Prostate gland (tissue), 2 donors: ENCODE results near the gene NUP50. TPM values are rescaled to one million over a fixed set of nuclear protein-coding genes. Genes with fewer than 3 reads are reported as not detected.
A peak's percentile ranks its signal among the peaks of the same experiment; 100 is the strongest.

Experiments used
- DNase-seq: peaks from one replicate; pipeline ENCODE4 v3.0.0-alpha.2; 2019; ENCODE audit warnings: low spot score
- H3K27ac ChIP-seq, 2 donors: fragments of 200-600 bp; sonication (generic); 2 replicates each; pipeline ENCODE4 v1.5.1; 2017 to 2019
- H3K27me3 ChIP-seq: fragments of 200-600 bp; sonication (generic); replicated peaks from 2 replicates; pipeline ENCODE4 v1.5.1; 2019; ENCODE audit not compliant: insufficient read depth
- H3K36me3 ChIP-seq, 2 donors: fragments of 200-600 bp; sonication (generic); 1 replicate in 1 of 2; 2 replicates in 1 of 2; pipeline versions ENCODE4 v1.5.1 to v1.8.1; 2017 to 2019
- H3K4me1 ChIP-seq: fragments of 200-600 bp; sonication (generic); replicated peaks from 2 replicates; pipeline ENCODE4 v1.5.1; 2019
- H3K4me3 ChIP-seq, 2 donors: fragments of 200-600 bp; sonication (generic); 2 replicates each; pipeline ENCODE4 v1.5.1; 2017 to 2019
- H3K9me3 ChIP-seq: fragments of 200-600 bp; sonication (generic); 2 replicates; pipeline ENCODE4 v1.5.1; 2017
- POLR2A ChIP-seq: fragments of 450-650 bp; IDR thresholded peaks from one replicate; pipeline ENCODE4 v1.6.1; 2016; ENCODE audit warnings: antibody characterized with exemption, mild to moderate bottlenecking
- POLR2AphosphoS5 ChIP-seq: sonication (generic); formaldehyde crosslinking; IDR thresholded peaks from one replicate; pipeline ENCODE4 v1.6.1; 2017; ENCODE audit warnings: antibody characterized with exemption
- WGBS: methylation state at CpG from one replicate; pipeline ENCODE4 v1.1.5; 2018; 5-methylcytosine and 5-hydroxymethylcytosine counted together
- intact Hi-C: fragments of 100-400 bp; cut with DNase I; formaldehyde crosslinking; loops from one replicate; pipeline ENCODE4 v1.14.2; 2022
- total RNA-seq, 2 donors: library from RNA; depleted of rRNA; stranded (reverse); fragments of >200 nt; gene quantifications; one replicate each; pipeline ENCODE4 v1.1.0, GENCODE V29; 2016
- TF ChIP-seq, protein P1 (sequence below), 4 experiments: fragments of 200-600 bp in 2 of 4; fragments of 450-650 bp in 2 of 4; sonication (generic) in 2 of 4; IDR thresholded peaks; 1 replicate in 3 of 4; 2 replicates in 1 of 4; pipeline ENCODE4 v1.5.1; 2016 to 2019; ENCODE audit warnings: antibody characterized with exemption in 4 of 4, mild to moderate bottlenecking in 2 of 4, moderate library complexity in 2 of 4

Gene NUP50
- total RNA-seq, 2 donors from 2014 or later, result 51.4 to 101 TPM

DNA sequence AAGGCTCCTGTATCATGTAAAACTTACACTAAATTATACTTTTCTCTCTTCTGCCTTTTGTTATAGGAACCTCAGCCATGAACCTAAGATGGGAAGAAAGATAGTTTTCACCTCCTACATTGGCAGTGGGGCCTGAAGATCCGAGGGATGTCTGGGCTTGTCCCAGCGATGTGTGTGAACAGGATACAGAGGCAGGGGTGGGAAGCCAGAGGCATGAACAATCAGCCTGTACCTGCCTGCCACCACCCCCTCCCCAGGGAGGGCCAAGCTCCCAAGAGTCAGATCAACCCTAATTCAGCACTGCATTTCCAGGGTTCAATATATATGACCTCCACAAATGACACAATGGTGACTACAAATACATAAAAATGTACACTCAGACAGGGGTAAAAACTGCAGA is 67.6 kb downstream of the NUP50 start:
- H3K4me3 ChIP-seq, result no peak overlapping the region
- TF ChIP-seq, protein P1, sequence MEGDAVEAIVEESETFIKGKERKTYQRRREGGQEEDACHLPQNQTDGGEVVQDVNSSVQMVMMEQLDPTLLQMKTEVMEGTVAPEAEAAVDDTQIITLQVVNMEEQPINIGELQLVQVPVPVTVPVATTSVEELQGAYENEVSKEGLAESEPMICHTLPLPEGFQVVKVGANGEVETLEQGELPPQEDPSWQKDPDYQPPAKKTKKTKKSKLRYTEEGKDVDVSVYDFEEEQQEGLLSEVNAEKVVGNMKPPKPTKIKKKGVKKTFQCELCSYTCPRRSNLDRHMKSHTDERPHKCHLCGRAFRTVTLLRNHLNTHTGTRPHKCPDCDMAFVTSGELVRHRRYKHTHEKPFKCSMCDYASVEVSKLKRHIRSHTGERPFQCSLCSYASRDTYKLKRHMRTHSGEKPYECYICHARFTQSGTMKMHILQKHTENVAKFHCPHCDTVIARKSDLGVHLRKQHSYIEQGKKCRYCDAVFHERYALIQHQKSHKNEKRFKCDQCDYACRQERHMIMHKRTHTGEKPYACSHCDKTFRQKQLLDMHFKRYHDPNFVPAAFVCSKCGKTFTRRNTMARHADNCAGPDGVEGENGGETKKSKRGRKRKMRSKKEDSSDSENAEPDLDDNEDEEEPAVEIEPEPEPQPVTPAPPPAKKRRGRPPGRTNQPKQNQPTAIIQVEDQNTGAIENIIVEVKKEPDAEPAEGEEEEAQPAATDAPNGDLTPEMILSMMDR (IDR thresholded peaks at IDR 0.05), result no peak
- TF ChIP-seq POLR2AphosphoS5, result peak; percentile 23
- peaks cover 3% of the 10 kb centered on the region for H3K4me1 ChIP-seq
- 43% methylated on average over 2 of the region's 2 CpGs for WGBS
- H3K36me3 ChIP-seq, result no peaks in the 10 kb centered on the region
- no peaks in the 10 kb centered on the region for H3K9me3 ChIP-seq
- intact Hi-C loops, result no loop called here
- no peak for DNase-seq
- H3K27me3 ChIP-seq, result no peaks in the 10 kb centered on the region
- H3K27ac ChIP-seq, result no peak overlapping the region

DNA sequence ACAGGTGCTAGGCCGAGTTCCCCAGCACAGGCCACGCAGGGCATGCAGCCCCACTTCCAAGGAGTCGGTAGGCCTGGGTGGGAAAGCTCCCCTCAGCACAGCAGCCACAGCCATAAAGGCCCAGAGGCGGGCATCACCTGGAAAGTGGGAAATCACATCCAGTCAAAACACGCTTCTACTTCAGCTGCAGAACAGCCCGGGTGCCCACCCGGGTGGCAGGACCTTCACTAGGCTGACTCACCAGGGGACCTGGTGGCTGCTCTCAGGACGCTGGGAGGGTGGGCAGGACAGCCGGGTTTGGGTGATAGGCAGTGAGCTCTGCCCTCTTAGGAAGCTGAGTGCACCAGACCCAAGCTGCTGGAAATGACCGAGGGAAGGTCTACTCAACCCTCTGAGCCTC is 69.7 kb downstream of the NUP50 start:
- WGBS, result 85% methylated on average over 10 of the region's 10 CpGs

DNA sequence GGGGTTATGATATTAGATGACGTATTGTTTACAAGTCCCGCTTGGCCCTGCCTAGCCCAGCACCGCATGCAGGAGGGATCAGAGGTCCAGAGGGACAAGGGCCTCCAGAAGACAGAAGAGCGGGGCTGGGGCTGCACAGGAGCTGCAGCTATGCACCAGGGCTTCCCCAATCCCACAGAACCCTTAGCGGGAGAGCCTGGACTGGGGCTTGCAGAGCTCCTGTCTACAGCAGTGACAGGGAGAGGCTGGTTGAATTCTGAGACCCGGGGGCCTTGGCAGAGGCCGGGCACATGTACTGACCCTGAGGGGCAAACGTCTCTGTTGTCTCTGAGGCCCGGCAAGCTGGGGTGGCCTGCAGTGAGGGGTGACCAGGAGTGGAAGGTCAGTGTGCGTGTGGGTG is 70.1 kb downstream of the NUP50 start:
- DNase-seq, result no peak
- no peaks in the 10 kb centered on the region for H3K4me1 ChIP-seq
- intact Hi-C loops, result no loop called here
- TF ChIP-seq, protein P1 (IDR thresholded peaks at IDR 0.05), result no peak
- TF ChIP-seq POLR2AphosphoS5 (no peak), POLR2A (no peak)
- H3K4me3 ChIP-seq, result no peak overlapping the region
- no peak overlapping the region for H3K27ac ChIP-seq
- H3K9me3 ChIP-seq, result no peaks in the 10 kb centered on the region
- 93% methylated on average over 9 of the region's 10 CpGs for WGBS
- no peaks in the 10 kb centered on the region for H3K36me3 ChIP-seq
- no peaks in the 10 kb centered on the region for H3K27me3 ChIP-seq

More for the DNA sequence above, 69.7 kb downstream of the NUP50 start:
- Histone ChIP-seq H3K4me1 (no peaks in the 10 kb centered on the region), H3K9me3 (no peaks in the 10 kb centered on the region), H3K27me3 (no peaks in the 10 kb centered on the region), H3K27ac (no peak overlapping the region), H3K4me3 (no peak overlapping the region), H3K36me3 (no peaks in the 10 kb centered on the region)
- intact Hi-C loops, result no loop called here
- no peak for DNase-seq
- TF ChIP-seq POLR2A, result no peak
- TF ChIP-seq, protein P1 (IDR thresholded peaks at IDR 0.05), result no peak

DNA sequence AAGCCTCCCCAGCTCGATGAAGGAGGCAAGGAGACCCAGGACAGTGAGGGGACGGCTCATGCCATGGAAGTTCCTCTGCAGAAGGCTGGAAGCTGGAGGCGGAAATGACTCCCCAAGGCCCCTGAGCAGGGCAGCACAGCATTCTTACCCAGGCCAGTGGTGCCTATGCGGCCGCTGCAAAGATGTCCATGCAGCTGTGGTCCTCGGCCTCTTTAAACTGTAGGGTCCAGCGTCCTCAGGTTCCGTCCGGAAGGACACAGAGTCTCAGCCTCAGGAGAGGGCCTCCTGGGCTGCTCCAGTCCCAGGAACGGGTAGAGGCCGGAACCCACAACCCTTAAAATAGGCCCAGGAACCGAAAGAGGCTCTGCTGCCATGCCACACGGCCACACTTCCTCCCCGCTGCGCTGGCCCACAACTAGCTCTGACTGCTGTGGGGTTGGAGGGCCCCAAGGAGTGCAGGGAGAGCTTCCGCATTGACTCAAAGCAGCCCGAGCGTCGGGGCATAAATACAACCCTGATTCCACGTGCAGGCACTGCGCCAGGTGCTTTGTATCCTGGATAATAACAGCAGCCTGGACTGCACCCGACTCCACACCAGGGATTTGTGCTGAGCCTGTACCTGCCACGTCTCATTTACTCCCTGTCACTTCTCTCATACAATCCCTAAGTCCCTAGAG is 71.5 kb downstream of the NUP50 start:
- no peak overlapping the region for H3K27ac ChIP-seq
- no peak for DNase-seq
- H3K4me1 ChIP-seq, result peaks cover 6% of the 10 kb centered on the region
- intact Hi-C loops, result no loop called here
- H3K36me3 ChIP-seq, result no peaks in the 10 kb centered on the region
- 68% methylated on average over 23 of the region's 23 CpGs for WGBS
- H3K9me3 ChIP-seq, result no peaks in the 10 kb centered on the region
- H3K4me3 ChIP-seq, result no peak overlapping the region
- TF ChIP-seq, protein P1 (IDR thresholded peaks at IDR 0.05), result no peak
- TF ChIP-seq POLR2A (no peak), POLR2AphosphoS5 (no peak)
- no peaks in the 10 kb centered on the region for H3K27me3 ChIP-seq

DNA sequence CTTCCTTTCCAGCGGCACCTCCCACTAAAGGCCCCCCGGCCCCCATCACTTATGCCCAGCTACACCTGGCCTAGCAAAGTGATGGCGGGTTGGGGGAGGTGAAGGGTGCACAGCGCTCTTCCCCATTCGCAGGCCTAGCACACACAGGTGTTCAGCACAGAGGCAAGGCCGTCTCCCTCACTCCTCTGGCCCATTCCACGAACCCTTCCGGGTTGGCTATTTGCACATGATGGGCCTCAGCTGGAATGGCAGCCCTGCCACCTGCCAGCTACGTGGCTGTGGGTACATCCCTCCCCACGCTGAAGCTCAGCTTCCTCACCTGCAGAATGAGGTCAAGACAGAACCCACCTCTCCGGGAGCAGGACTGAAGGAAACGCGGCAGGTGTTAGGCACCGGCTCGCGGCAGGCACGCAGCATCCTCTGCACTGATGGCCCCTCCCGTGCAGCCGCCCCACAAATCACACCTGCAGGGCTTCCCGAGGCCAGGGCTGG is 72.2 kb downstream of the NUP50 start:
- Histone ChIP-seq H3K4me3 (no peak overlapping the region), H3K36me3 (no peaks in the 10 kb centered on the region), H3K27me3 (no peaks in the 10 kb centered on the region), H3K27ac (no peak overlapping the region), H3K4me1 (peaks cover 6% of the 10 kb centered on the region), H3K9me3 (no peaks in the 10 kb centered on the region)
- intact Hi-C loops, result no loop called here
- DNase-seq, result no peak
- TF ChIP-seq POLR2A, result no peak
- TF ChIP-seq POLR2AphosphoS5, result no peak
- TF ChIP-seq, protein P1 (IDR thresholded peaks at IDR 0.05), result no peak
- 85% methylated on average over 17 of the region's 20 CpGs for WGBS
